GM18873 (cell line): ENCODE measurements around the gene LAMTOR1.
A peak's percentile ranks its signal among the peaks of the same experiment; 100 is the strongest.

ENCODE experiments used
- ATAC-seq: cut with Tn5 transposase; IDR thresholded peaks from one replicate; pipeline ENCODE4 v1.9.1; 2021; ENCODE audit warnings: mild to moderate bottlenecking, moderate library complexity, moderate number of reproducible peaks; ENCODE audit not compliant: unreplicated experiment, low FRiP score

The LAMTOR1 gene

GRCh38 chr11:72120930-72121329, 17.8 kb upstream of the LAMTOR1 start:
- no peak for ATAC-seq

GRCh38 chr11:72119198-72119597, 16.1 kb upstream of the LAMTOR1 start:
- no peak for ATAC-seq

DNA sequence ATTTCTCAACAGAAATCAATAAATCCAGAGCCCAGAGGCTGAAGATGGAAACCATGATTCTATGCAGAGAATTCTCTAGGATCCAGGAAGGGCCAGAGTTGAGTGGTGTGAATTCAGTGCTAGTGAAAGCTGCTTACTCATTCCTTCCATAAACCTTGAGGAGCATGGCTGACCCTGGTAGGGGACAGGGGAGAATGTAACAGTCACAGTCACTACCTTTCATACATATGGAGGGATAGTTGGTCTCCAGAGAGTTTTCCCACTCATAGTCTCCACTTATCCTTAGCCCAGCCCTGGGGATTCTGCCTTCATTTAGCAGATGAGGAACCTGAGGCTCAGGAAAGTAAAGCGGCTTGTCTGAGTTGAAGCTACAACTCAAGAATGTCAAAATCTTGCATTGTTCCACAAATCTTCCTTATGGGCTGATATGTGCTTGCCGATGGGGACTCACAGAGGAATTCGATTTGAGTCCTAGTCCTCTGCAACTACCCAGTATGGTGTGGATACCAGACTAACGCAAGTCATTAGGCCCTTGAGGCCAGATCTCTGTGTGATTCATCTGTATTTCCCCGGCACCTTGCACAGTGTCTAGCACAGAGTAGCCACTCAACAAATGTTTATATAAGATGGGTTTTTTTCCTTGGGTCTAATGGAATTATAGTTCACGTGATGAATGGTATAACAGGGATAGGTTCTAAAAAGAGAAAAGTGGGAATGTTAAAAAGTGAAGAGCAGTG, 13.1 kb upstream of the LAMTOR1 start:
- no peak for ATAC-seq

DNA sequence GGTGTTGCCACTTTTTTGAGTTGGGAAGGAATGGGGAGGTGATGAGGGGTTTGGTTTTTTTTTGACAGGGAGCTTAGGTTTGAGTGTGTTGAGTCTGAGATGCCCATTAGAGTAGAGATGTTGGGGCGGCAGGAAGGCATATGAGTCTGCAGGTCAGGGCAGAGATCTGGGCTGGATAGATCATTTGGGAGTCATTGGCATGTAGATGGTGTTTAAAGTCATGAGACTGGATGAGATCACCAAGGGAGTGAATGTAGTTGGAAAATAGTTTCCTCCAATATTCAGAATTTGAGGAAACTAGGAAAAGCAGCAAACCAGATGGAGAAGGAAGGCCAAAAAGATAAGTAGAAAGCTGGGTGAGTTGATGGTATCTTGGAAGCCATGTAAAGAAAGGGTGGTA, 11.5 kb upstream of the LAMTOR1 start:
- no peak for ATAC-seq

DNA sequence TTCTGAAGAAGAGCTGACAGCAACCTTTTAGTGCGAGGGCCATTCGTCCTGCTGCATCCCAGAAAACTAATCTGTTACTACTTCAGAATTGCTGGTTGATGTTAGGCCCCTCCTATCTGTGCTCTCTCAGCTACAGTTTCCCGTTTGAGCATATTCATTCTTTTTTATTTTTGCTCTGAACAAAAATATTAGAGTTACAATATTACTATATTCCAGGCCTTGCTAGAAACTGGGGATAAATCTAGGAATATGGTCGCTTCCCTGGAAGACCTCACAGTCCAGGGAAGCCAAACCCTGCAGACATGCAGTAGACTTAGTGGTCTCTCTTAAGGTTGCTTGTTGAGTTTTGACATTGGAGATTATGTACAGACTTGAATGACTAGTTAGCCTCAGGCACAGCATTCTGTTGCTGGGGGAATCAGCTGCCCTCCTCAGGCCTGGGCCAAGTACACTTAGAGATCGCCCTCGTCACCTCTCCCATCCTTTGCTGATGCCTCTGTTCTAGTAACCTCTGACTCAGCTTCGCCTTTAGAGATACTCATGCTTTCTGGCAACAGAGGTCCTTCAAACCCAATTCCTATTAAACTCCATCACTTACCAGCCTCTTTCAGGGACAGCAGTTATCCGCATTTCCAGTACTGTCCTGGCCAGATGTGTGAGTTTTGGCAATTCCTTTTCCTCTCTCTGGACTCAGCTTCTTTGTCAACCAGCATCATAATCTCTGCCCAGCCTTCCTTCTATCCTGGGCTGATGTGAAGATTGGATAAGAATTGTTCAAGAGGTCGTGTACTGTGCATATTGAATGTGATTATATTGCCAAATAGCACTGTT, 10.1 kb upstream of the LAMTOR1 start:
- ATAC-seq: no peak

- peak; percentile 78 for ATAC-seq
Measured at GRCh38 chr11:72112143-72112977, 9.3 kb upstream of the LAMTOR1 start, which contains the start of gene ANAPC15. Gene ANAPC15, minus strand, starts transcription at chr11:72112695. Its CDS starts 1,419 bp downstream, at chr11:72111276.

DNA sequence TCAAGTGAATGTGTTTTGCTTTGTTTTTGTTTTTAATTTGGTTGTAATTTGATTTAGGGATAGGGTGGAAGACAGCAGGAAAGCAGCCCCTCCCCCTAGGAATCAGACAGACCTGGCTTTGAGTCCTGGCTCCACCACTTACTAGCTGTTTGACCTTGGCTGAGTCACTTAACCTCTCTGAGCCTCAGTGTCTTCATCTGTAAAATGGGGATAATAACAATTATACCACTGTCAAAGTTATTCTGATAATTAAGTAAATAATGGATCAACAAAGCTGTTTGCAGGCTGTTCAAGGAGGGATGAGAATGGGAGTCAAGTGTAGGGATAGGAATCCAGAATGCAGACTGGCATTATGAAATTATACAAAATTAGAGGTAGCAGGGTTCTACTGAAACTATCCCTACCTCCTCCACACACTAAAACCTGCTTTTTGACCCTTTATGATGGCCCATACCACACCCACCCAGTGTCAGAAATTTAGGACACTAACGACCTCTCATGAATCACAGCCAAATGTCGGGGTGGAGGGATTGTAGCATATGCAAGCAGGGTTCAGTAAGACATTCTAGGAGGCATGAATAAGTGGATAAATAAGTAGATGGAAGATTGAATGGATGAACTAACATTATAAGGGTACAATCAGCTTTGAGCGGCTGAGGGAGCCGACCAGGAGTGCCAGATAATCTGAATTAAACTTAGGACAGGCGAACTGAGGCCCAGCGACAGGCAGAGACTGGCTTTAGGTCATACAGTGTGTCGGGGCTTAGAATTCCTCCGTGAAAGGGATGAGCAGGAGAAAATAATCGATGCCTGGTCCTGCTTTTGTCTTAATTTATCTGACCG, 8.4 kb upstream of the LAMTOR1 start:
- ATAC-seq: no peak

GRCh38 chr11:72105888-72106287, 2.8 kb upstream of the LAMTOR1 start, which contains the start of gene TOMT:
Gene TOMT, plus strand, starts transcription at chr11:72105924. Its CDS starts 28 bp downstream, at chr11:72105952.
- ATAC-seq: no peak

GRCh38 chr11:72103754-72104167, 664 bp upstream of the LAMTOR1 start:
- no peak for ATAC-seq

DNA sequence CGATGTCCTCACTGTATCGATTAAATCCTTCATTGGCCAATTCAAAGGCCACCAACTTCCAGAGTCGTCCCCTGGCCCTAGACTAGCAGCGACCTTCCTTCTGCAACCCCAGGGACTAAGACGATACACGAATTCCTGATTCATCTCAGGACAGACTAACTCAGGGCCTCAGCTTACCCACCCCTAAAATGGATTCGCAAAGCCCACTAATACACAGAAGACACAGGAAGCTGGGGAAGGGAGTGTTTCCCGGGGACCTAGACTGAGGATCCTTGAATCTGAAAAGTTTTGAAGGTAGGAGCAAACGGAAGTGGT, 509 bp downstream of the LAMTOR1 start:
- no peak for ATAC-seq

DNA sequence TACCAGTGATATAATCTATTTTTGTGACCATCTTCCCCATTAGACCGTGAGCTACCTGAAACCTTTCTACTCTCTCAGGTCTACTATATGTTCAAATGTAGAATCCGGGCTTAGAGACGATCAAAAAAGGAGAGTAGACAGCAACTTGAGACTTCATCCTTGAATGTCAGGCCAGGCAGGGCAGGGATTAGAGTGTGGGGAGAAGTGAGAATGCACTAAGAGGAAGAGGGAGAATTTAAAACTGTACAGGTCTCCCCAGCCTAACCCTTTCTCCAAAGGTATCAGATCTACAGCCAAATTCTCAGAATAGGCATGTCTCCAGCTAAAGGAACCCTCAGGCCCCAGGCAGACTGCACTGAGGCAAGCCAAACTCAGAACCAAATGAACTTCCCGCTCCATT, 935 bp downstream of the LAMTOR1 start:
- no peak for ATAC-seq

DNA sequence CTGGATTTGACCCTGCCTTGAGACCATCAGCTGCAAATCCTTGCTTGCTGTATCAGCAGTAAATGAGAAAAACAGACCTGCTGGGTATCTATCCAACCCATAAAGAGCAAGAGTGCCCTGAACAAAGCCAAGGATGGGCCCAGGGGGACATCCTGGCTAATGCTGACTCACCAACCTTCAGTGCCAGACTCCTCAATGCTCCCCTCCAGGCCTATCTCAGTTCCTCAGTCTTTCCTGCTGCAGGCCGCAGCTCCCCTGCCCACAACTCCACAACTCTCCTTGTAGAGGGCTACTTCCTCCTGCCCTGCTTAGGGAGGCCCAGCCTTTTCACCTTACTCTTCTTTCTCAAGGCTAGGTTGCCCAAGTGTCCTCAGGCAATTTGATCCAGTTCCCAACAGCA, 2.6 kb downstream of the LAMTOR1 start:
- ATAC-seq: no peak

- no peak for ATAC-seq
Measured at GRCh38 chr11:72100009-72100408, 3.1 kb downstream of the LAMTOR1 start.

DNA sequence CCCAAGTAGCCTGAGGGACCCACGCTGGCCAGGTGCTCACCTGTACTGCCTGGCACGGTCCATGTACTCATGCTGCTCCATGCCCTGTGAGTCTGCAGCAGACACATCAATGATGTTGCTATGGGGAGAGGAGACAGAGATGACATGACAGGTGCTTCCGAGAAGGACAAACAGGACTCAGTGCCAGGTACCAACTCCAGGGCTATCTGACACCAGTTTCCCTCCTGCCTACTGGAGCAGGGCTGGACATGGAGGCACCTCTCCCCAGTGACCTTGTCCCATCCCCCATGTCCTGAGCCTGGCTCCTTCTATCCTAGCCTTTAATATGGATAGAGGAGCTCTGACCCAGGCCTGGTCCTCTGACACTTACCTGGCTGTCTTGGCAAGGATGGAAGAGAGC, 4.4 kb downstream of the LAMTOR1 start:
- ATAC-seq: no peak

GRCh38 chr11:72091292-72091691, 11.8 kb downstream of the LAMTOR1 start:
- no peak for ATAC-seq

DNA sequence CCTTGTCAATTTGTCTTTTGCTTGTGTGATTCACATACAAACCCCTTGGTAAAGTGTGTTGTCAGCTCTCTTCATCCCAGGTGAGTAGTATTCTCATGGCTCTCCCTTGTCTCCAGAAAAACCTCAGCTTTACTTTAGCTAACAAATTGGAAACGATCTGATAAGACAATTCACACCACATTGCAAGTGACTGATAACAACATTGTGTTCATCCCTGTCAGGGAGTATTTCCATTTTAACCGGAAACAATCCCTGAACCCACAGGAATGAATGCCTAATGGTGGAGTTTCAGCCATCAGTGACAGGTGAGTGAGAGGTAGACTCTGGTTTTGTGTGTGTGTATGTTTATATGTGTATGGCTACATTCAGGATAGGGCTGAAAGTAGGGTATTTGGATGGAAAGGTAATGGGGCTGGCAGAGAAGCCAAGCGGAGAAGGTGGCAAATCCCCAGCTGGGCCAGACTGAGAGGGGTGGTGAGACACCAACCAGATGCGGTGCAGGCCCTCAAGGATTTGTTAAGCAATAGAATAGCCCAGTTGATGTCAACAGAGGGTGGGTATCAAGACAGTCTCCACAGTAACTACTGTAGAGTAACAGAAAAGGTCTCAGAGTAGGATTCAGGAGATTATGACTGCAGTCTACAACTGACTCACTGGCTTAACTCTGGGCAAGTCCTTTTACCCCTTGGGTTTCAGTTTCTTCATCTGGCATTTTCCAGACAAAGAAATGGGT, 14.9 kb downstream of the LAMTOR1 start:
- ATAC-seq: no peak

- ATAC-seq: no peak
Measured at GRCh38 chr11:72085621-72086351, 17.3 kb downstream of the LAMTOR1 start.

- no peak for ATAC-seq
Measured at GRCh38 chr11:72084965-72085364, 18.1 kb downstream of the LAMTOR1 start.

DNA sequence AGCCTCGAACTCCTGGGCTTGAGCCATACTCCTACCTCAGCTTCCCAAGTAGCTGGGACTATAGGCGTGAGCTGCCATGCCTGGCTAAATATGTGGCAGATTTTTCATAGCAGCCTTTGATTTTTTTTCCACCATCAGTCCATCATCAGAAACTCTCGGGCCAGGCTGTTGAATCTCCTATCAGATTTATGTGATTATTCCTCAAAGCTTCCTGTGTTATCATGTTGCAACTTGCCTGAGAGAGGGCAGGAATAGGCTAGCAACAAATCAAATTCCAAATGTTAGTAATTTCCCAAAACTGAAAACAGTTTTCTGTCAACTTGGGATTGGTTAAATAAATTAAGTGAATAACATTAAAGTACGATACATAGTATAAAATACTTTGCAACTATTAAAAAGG, 19.0 kb downstream of the LAMTOR1 start:
- no peak for ATAC-seq
